AG09319 (cell line): ENCODE data around the gene PAOX.

Source experiments
- DNase-seq: peaks from one replicate; pipeline ENCODE4 v3.0.0-alpha.2; 2010; ENCODE audit warnings: low read depth; ENCODE audit errors: extremely low read depth
- TF ChIP-seq, protein P1 (sequence below): IDR thresholded peaks from 2 replicates; pipeline ENCODE4 v1.5.1; 2011; ENCODE audit warnings: low read depth, mild to moderate bottlenecking, inconsistent platforms, low read length, moderate library complexity

PAOX gene

GRCh38 chr10:133359972-133360610 is 19.0 kb upstream of the PAOX start:
- TF ChIP-seq, protein P1, sequence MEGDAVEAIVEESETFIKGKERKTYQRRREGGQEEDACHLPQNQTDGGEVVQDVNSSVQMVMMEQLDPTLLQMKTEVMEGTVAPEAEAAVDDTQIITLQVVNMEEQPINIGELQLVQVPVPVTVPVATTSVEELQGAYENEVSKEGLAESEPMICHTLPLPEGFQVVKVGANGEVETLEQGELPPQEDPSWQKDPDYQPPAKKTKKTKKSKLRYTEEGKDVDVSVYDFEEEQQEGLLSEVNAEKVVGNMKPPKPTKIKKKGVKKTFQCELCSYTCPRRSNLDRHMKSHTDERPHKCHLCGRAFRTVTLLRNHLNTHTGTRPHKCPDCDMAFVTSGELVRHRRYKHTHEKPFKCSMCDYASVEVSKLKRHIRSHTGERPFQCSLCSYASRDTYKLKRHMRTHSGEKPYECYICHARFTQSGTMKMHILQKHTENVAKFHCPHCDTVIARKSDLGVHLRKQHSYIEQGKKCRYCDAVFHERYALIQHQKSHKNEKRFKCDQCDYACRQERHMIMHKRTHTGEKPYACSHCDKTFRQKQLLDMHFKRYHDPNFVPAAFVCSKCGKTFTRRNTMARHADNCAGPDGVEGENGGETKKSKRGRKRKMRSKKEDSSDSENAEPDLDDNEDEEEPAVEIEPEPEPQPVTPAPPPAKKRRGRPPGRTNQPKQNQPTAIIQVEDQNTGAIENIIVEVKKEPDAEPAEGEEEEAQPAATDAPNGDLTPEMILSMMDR, result no peak
- DNase-seq, result no peak

DNA sequence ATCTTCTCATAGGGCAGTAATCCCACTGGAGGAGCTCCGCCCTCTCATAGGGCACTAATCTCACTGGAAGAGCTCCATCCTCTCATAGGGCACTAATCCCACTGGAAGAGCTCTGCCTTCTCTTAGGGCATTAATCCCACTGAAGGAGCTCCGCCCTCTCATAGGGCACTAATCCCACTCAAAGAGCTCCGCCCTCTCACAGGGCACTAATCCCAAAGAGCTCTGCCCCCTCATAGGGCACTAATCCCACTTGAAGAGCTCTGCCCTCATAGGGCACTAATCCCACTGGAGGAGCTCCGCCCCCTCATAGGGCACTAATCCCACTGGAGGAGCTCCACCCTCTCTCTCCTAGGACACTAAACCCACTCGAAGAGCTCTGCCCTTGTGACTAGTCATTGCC is 17.8 kb upstream of the PAOX start:
- TF ChIP-seq, protein P1, result no peak

DNA sequence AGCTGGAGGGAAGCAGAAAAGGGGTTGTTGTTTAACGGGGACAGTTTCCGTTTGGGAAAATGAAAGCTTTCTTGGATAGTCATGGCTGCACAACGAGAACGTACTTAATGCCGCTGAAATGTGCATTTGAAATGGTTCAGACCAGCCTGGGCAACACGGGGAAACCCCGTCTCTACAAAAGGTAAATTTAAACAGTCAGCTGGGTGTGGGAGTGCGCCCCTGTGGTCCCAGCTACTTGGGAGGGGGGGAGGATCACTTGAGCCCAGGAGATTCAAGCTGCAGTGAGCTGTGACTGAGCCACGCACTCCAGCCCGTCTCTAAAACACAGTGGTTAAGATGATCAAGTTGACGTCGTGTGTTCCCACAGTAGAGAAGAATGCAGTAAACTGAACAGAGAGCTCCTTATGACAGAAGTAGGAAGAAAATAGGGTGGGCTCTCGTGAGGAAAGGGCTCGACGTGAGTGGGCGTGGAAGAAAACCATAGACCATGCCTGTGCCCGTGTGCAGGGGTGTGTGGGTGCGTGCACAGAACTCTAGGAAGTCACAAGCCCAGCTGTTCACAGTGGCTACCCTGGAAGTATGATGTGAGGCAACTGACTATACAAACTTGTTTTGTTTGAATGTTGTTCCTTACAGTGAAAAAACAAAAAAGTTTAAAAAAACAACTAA is 17.2 kb upstream of the PAOX start:
- no peak for DNase-seq
- TF ChIP-seq, protein P1, result no peak

More for the DNA sequence above, 17.8 kb upstream of the PAOX start:
- no peak for DNase-seq

GRCh38 chr10:133362846-133363245 is 16.2 kb upstream of the PAOX start:
- TF ChIP-seq, protein P1, result no peak
- DNase-seq, result no peak

DNA sequence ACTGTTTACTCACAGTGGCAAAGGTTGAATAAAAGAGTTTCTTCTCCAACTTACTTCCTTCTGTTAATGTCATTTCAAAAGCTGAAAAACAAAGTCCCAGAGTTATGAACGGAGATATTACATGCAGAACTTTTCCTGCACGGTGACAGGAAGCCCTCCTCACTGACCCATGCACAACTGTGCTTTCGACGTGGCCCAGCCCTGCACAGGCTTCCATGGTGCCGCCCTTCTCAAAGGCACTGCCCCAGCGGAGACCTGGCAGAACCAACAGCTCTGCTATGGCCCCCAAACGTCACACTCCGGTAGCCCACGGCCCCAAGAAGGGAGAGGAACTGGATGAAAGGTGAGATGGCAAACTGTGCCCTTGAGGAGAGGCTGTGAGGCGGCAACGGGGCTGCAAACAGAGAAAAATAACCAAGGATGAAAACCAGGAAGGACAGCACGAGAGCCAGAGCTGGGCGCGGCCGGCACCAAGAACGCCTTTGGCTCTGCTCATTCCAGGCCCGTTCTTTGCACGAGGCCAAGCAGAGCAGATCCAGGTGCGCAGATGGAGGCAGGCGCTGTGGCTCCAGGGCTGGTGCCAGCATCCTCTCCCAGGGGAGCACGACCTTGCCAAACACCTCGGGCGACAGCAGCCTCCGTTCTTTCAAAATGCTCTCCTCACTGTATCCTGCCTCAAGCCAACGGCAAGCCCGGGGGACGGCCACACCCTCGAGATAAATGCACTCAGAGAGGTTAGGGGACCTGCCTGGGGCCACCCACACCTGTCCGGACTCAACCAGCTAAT is 14.2 kb upstream of the PAOX start:
- TF ChIP-seq, protein P1, result no peak
- DNase-seq, result no peak

DNA sequence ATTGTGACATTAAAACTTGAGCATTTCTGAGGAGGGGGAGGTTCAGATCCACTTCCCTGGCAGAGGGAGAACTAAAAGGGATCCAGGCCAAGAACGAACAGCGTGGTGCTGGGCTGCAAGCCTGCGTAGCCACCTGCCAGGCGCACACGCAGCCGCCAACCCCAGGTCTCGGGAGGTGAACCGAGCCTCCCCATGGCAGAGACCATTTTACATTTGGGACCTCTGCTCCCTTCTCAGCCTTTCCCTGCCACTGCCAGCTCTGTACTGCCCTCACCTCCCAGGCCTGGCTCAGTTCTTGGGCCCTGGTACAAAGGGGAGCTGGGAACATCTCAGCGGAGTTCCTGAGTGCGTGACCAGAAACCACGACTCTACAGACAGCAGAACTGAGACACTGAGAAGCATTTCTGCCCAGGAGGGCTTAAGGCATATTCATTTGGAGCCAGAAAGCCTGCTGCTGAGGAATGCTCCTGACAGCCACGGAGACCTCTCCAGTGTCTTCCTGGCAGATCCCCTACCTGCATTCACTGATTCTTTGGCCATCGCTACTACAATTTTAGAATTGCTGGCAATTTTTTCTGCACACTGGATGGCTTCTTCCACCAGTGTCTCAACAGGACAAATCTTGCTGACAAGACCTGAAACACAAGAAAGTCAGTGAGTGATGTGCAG is 13.5 kb upstream of the PAOX start:
- no peak for DNase-seq
- TF ChIP-seq, protein P1, result no peak
